H9 (cell line): Measurements from ENCODE around the gene ANKRD39. TPM values are rescaled to one million over a fixed set of nuclear protein-coding genes. Genes with fewer than 3 reads are reported as not detected.
A peak's percentile ranks its signal among the peaks of the same experiment; 100 is the strongest.

Experiments used
- DNase-seq: peaks from one replicate; pipeline ENCODE4 v3.0.0-alpha.2; 2017
- H2AFZ ChIP-seq: one replicate; pipeline ENCODE4 v1.6.1; 2013; ENCODE audit warnings: mild to moderate bottlenecking, low read length, control low read depth, moderate library complexity
- H2AK5ac ChIP-seq: 2 replicates; pipeline ENCODE4 v1.6.1; 2013; ENCODE audit warnings: low read length, control low read depth, mixed read lengths; ENCODE audit not compliant: insufficient read length
- H2BK120ac ChIP-seq: one replicate; pipeline ENCODE4 v1.6.1; 2013; ENCODE audit warnings: low read depth, mild to moderate bottlenecking, low read length, control low read depth, inconsistent platforms; ENCODE audit not compliant: poor library complexity, severe bottlenecking
- H2BK12ac ChIP-seq: 2 replicates; pipeline ENCODE4 v1.6.1; 2013; ENCODE audit warnings: low read length, control low read depth, mixed read lengths, low read depth; ENCODE audit not compliant: insufficient read length
- H2BK15ac ChIP-seq: 2 replicates; pipeline ENCODE4 v1.6.1; 2013; ENCODE audit warnings: low read depth, low read length, control low read depth
- H2BK20ac ChIP-seq: one replicate; pipeline ENCODE4 v1.6.1; 2013; ENCODE audit warnings: low read depth, mild to moderate bottlenecking, low read length, control low read depth, inconsistent platforms; ENCODE audit not compliant: poor library complexity, severe bottlenecking
- H2BK5ac ChIP-seq: 2 replicates; pipeline ENCODE4 v1.6.1; 2013; ENCODE audit warnings: low read length, control low read depth, mixed read lengths; ENCODE audit not compliant: insufficient read length
- H3K14ac ChIP-seq: 2 replicates; pipeline ENCODE4 v1.6.1; 2013; ENCODE audit warnings: low read length, control low read depth; ENCODE audit not compliant: insufficient read depth
- H3K18ac ChIP-seq: 2 replicates; pipeline ENCODE4 v1.6.1; 2013; ENCODE audit warnings: low read depth, mild to moderate bottlenecking, mixed read lengths, low read length, control low read depth; ENCODE audit not compliant: insufficient read length
- H3K23ac ChIP-seq: 2 replicates; pipeline ENCODE4 v1.6.1; 2013; ENCODE audit warnings: low read length, control low read depth, mixed read lengths, low read depth; ENCODE audit not compliant: insufficient read length
- H3K23me2 ChIP-seq: 2 replicates; pipeline ENCODE4 v1.6.1; 2013; ENCODE audit warnings: low read depth, mild to moderate bottlenecking, mixed read lengths, low read length, control low read depth; ENCODE audit not compliant: insufficient read length, poor library complexity, severe bottlenecking
- H3K27ac ChIP-seq: 2 replicates; pipeline ENCODE4 v1.5.1; 2013; ENCODE audit warnings: low read length, control low read depth, mixed read lengths, low read depth; ENCODE audit not compliant: insufficient read length
- H3K27me3 ChIP-seq: 2 replicates; pipeline ENCODE4 v1.6.1; 2013; ENCODE audit warnings: low read length, control low read depth, inconsistent platforms; ENCODE audit not compliant: insufficient read depth
- H3K4ac ChIP-seq: 2 replicates; pipeline ENCODE4 v1.6.1; 2013; ENCODE audit warnings: low read depth, mild to moderate bottlenecking, control low read depth, inconsistent platforms, low read length, moderate library complexity
- H3K4me1 ChIP-seq: 2 replicates; pipeline ENCODE4 v1.6.1; 2013; ENCODE audit warnings: low read length, control low read depth, inconsistent platforms; ENCODE audit not compliant: insufficient read depth
- H3K4me2 ChIP-seq: 2 replicates; pipeline ENCODE4 v1.6.1; 2013; ENCODE audit warnings: low read length, control low read depth, mixed read lengths; ENCODE audit not compliant: insufficient read length, insufficient read depth
- H3K56ac ChIP-seq: 2 replicates; pipeline ENCODE4 v1.6.1; 2013; ENCODE audit warnings: low read depth, mild to moderate bottlenecking, mixed read lengths, low read length, control low read depth; ENCODE audit not compliant: insufficient read length
- H3K79me1 ChIP-seq: 2 replicates; pipeline ENCODE4 v1.6.1; 2013; ENCODE audit warnings: low read depth, mild to moderate bottlenecking, moderate library complexity, low read length, control low read depth, inconsistent platforms; ENCODE audit not compliant: insufficient read depth, poor library complexity, severe bottlenecking
- H3K79me2 ChIP-seq: 2 replicates; pipeline ENCODE4 v1.6.1; 2013; ENCODE audit warnings: low read length, control low read depth, inconsistent platforms; ENCODE audit not compliant: insufficient read depth
- H3K9ac ChIP-seq: 2 replicates; pipeline ENCODE4 v1.6.1; 2013; ENCODE audit warnings: low read length, control low read depth, mixed read lengths; ENCODE audit not compliant: insufficient read length; ENCODE audit errors: extremely low read depth
- H3K9me3 ChIP-seq: one replicate; pipeline ENCODE4 v1.6.1; 2013; ENCODE audit warnings: low read depth, low read length, inconsistent platforms; ENCODE audit not compliant: control insufficient read depth
- H3T11ph ChIP-seq: one replicate; pipeline ENCODE4 v1.6.1; 2013; ENCODE audit warnings: mild to moderate bottlenecking, low read length, control low read depth, inconsistent platforms
- H4K20me1 ChIP-seq: one replicate; pipeline ENCODE4 v1.6.1; 2013; ENCODE audit not compliant: control insufficient read depth, insufficient read length, insufficient read depth
- H4K5ac ChIP-seq: 2 replicates; pipeline ENCODE4 v1.6.1; 2013; ENCODE audit warnings: low read depth, mild to moderate bottlenecking, mixed read lengths, low read length, control low read depth; ENCODE audit not compliant: insufficient read length
- H4K8ac ChIP-seq: replicated peaks from 2 replicates; pipeline ENCODE4 v1.6.1; 2013; ENCODE audit warnings: low read length, control low read depth, mixed read lengths, low read depth; ENCODE audit not compliant: insufficient read length
- H4K91ac ChIP-seq: 2 replicates; pipeline ENCODE4 v1.6.1; 2013; ENCODE audit warnings: low read depth, mild to moderate bottlenecking, moderate library complexity, mixed read lengths, low read length, control low read depth; ENCODE audit not compliant: insufficient read length
- H3K27ac Mint-ChIP-seq, 3 experiments: 2 replicates in 2 of 3; 3 replicates in 1 of 3; pipeline ENCODE4 v1.8.0; 2020 to 2021; ENCODE audit warnings: mixed read lengths in 3 of 3, mild to moderate bottlenecking in 1 of 3, moderate library complexity in 1 of 3
- H3K27me3 Mint-ChIP-seq: 2 replicates; pipeline ENCODE4 v1.8.0; 2021; ENCODE audit warnings: low read depth, mild to moderate bottlenecking, moderate library complexity, mixed read lengths
- H3K36me3 Mint-ChIP-seq, 3 experiments: 2 replicates in 2 of 3; 3 replicates in 1 of 3; pipeline ENCODE4 v1.8.0; 2020 to 2021; ENCODE audit warnings: low read depth in 3 of 3, mixed read lengths in 3 of 3; ENCODE audit not compliant: insufficient read depth in 1 of 3
- H3K4me1 Mint-ChIP-seq, 2 experiments: 2 replicates each; pipeline ENCODE4 v1.8.0; 2020; ENCODE audit warnings: mixed read lengths in 2 of 2
- H3K4me3 Mint-ChIP-seq, 2 experiments: 2 replicates in 1 of 2; 3 replicates in 1 of 2; pipeline ENCODE4 v1.8.0; 2020 to 2021; ENCODE audit warnings: mild to moderate bottlenecking in 2 of 2, mixed read lengths in 2 of 2, moderate library complexity in 1 of 2
- H3K9me3 Mint-ChIP-seq, 2 experiments: 2 replicates in 1 of 2; 3 replicates in 1 of 2; pipeline ENCODE4 v1.8.0; 2020; ENCODE audit warnings: mild to moderate bottlenecking in 2 of 2, mixed read lengths in 2 of 2, moderate library complexity in 1 of 2
- WGBS: extraction: QIAGEN DNeasy Blood & Tissue Kit; methylation state at CpG from one replicate; pipeline ENCODE4 v1.1.7; 2013; ENCODE audit warnings: missing lambda C conversion rate, low lambda C conversion rate, mixed read lengths; ENCODE audit not compliant: insufficient read length; ENCODE audit errors: extremely low coverage; 5-methylcytosine and 5-hydroxymethylcytosine counted together
- total RNA-seq: library from RNA; stranded (reverse); gene quantifications from 2 replicates; pipeline ENCODE4 v1.2.1, GENCODE V29; 2021
- TF ChIP-seq, protein P1 (sequence below): fragments of 200-600 bp; sonication (generic); conservative IDR thresholded peaks from 3 replicates; pipeline ENCODE4 v1.8.0; 2021; ENCODE audit warnings: antibody characterized with exemption, mild to moderate bottlenecking

The ANKRD39 gene
- total RNA-seq, 1 experiment from 2014 or later = 13.0 TPM

DNA sequence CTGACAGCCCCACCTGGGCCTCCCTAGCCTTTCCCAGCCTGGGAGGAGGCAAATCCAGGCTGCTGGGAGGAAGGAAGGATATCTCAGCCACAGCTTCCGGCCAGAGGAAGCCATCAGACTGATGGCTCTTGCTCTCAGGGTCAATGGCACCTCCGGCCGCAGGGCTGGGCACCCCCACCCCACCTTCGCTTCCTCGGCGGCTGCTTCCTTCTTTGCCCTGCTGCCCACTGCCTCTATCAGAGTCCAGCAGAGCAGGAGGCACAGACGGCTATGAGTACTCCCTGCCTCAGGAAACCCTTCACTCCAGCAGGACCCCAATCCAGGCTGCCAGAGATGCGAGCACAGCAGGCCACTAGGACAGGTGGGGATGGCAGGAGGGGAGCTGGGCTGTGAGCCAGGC is 8.8 kb upstream of the ANKRD39 start:
- no peak overlapping the region for H3K14ac ChIP-seq
- no peak overlapping the region for H2BK120ac ChIP-seq
- H2BK20ac ChIP-seq = no peak overlapping the region
- no peak overlapping the region for H3K27ac ChIP-seq
- Mint-ChIP-seq H3K36me3 (peaks cover 22 to 52% (median 52%) of the 10 kb centered on the region in 3 experiments), H3K4me3 (peak overlapping the region; percentile 67 to 85), H3K27ac (peak overlapping the region in 2 of 3 experiments; percentile 58 to 85; a peak in 2 of 7 replicates), H3K4me1 (peaks cover 15 to 16% of the 10 kb centered on the region in 2 experiments), H3K9me3 (no peaks in the 10 kb centered on the region), H3K27me3 (no peaks in the 10 kb centered on the region; the same call in 1 of the 2 replicates)
- no peak overlapping the region for H3K23ac ChIP-seq
- H2AFZ ChIP-seq = no peak overlapping the region
- no peak overlapping the region for H2BK5ac ChIP-seq
- no peak overlapping the region for H2AK5ac ChIP-seq
- H3T11ph ChIP-seq = no peak overlapping the region
- 0 out of 2 replicates have a peak, but pooled peaks cover 3% of the 10 kb centered on the region for H3K4me1 ChIP-seq
- H3K4me2 ChIP-seq = no peak overlapping the region
- peaks cover 10% of the 10 kb centered on the region for H3K79me1 ChIP-seq
- H4K20me1 ChIP-seq = no peaks in the 10 kb centered on the region
- no peak overlapping the region for H4K91ac ChIP-seq
- H3K79me2 ChIP-seq = peaks cover 10% of the 10 kb centered on the region; the same call in 1 of the 2 replicates
- H3K4ac ChIP-seq = no peak overlapping the region
- H3K9ac ChIP-seq = no peak overlapping the region
- TF ChIP-seq, protein P1, sequence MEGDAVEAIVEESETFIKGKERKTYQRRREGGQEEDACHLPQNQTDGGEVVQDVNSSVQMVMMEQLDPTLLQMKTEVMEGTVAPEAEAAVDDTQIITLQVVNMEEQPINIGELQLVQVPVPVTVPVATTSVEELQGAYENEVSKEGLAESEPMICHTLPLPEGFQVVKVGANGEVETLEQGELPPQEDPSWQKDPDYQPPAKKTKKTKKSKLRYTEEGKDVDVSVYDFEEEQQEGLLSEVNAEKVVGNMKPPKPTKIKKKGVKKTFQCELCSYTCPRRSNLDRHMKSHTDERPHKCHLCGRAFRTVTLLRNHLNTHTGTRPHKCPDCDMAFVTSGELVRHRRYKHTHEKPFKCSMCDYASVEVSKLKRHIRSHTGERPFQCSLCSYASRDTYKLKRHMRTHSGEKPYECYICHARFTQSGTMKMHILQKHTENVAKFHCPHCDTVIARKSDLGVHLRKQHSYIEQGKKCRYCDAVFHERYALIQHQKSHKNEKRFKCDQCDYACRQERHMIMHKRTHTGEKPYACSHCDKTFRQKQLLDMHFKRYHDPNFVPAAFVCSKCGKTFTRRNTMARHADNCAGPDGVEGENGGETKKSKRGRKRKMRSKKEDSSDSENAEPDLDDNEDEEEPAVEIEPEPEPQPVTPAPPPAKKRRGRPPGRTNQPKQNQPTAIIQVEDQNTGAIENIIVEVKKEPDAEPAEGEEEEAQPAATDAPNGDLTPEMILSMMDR = no peak
- DNase-seq = no peak
- no peaks in the 10 kb centered on the region for H3K9me3 ChIP-seq
- WGBS = no CpG with 5 or more reads among the region's 8 CpGs
- H3K27me3 ChIP-seq = no peaks in the 10 kb centered on the region
- peaks cover 16% of the 10 kb centered on the region for H3K23me2 ChIP-seq
- H2BK12ac ChIP-seq = no peak overlapping the region
- H2BK15ac ChIP-seq = no peak overlapping the region
- H4K8ac ChIP-seq = no peak overlapping the region
- no peak overlapping the region for H3K56ac ChIP-seq
- H3K18ac ChIP-seq = no peak overlapping the region
- no peak overlapping the region for H4K5ac ChIP-seq
